C4-2B (cell line): ENCODE data around the gene CTTN.

Experiments used
- ZFX ChIP-seq: fragments of 450-650 bp; IDR thresholded peaks from 2 replicates; pipeline ENCODE4 v1.6.1; 2017
- TF ChIP-seq, protein P1 (sequence below): fragments of 450-650 bp; conservative IDR thresholded peaks from 2 replicates; pipeline ENCODE4 v1.5.1; 2017; ENCODE audit warnings: mild to moderate bottlenecking

DNA sequence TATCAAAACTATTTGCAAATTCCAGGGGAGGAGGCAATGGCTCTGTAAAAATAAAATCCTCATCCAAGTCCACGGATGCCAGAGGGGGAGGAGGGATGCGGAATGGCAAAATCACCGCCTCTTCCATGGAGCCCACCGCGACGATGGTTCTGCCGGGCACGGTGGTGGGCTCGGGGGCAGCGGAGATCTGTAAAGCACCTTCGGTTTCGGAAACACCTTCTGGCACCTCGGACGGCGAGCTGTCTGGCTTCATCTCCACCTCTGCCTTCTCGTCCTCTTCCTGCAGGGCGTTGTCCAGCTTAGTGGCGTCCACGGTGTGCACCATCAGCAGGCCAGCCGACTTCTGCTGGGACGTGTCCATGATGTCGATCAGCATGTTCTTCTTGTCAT lies 87.7 kb downstream of the CTTN start:
- TF ChIP-seq, protein P1, sequence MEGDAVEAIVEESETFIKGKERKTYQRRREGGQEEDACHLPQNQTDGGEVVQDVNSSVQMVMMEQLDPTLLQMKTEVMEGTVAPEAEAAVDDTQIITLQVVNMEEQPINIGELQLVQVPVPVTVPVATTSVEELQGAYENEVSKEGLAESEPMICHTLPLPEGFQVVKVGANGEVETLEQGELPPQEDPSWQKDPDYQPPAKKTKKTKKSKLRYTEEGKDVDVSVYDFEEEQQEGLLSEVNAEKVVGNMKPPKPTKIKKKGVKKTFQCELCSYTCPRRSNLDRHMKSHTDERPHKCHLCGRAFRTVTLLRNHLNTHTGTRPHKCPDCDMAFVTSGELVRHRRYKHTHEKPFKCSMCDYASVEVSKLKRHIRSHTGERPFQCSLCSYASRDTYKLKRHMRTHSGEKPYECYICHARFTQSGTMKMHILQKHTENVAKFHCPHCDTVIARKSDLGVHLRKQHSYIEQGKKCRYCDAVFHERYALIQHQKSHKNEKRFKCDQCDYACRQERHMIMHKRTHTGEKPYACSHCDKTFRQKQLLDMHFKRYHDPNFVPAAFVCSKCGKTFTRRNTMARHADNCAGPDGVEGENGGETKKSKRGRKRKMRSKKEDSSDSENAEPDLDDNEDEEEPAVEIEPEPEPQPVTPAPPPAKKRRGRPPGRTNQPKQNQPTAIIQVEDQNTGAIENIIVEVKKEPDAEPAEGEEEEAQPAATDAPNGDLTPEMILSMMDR = no peak
- no peak for TF ChIP-seq ZFX
